ENCODE results near the gene LHX8. TPM values are rescaled to one million over a fixed set of nuclear protein-coding genes. Genes with fewer than 3 reads are reported as not detected.

LHX8 gene
- total RNA-seq, 1 experiment from 2014 or later: not detected

GRCh38 chr1:75132812-75133619 is 1.2 kb upstream of the LHX8 start:
- ChIA-PET POLR2A (ENCODE audit: low non-redundant PET) (interaction anchor here (0.6 kb wide), 1 partner anchor 20 kb away, joined by 4 read pairs; no protein-coding TSS in a partner anchor), CTCF (no interaction called here)
- Histone ChIP-seq H3K27me3 (replicated peaks; ENCODE audit: insufficient read depth, low read depth, low read length, poor library complexity) (peaks cover 100% of the 10 kb centered on the region), H3K9me3 (ENCODE audit: low read depth, low read length, poor library complexity, severe bottlenecking) (no peaks in the 10 kb centered on the region), H3K4me3 (ENCODE audit: low read depth, low read length, poor library complexity, severe bottlenecking) (no peak overlapping the region), H3K36me3 (ENCODE audit: insufficient read depth, low read length, poor library complexity, severe bottlenecking) (no peaks in the 10 kb centered on the region), H3K27ac (ENCODE audit: low read depth, low read length, poor library complexity, severe bottlenecking) (no peak overlapping the region), H3K4me1 (ENCODE audit: insufficient read depth, low read length, poor library complexity, severe bottlenecking) (peaks cover 9% of the 10 kb centered on the region)
- BruUV-seq (replicated peaks): no TSS peak
- intact Hi-C loops (cut with micrococcal nuclease; ENCODE audit: unreplicated experiment): loop anchor here (5.0 kb wide), 1 partner anchor 361 kb away; no protein-coding TSS in a partner anchor
- TF ChIP-seq EZH2 (IDR thresholded peaks at IDR 0.05; ENCODE audit: borderline replicate concordance, low read depth, low read length, poor library complexity, severe bottlenecking) (peak; percentile 90), CTCF (conservative IDR thresholded peaks at IDR 0.05; ENCODE audit: low read depth, low read length) (no peak)
- no peak for DNase-seq (ENCODE audit: low spot score)

- peak; percentile 18 for DNase-seq (ENCODE audit: low spot score)
- H3K4me3 ChIP-seq (ENCODE audit: low read depth, low read length, poor library complexity, severe bottlenecking): peak overlapping the region; percentile 36
- H3K4me1 ChIP-seq (ENCODE audit: insufficient read depth, low read length, poor library complexity, severe bottlenecking): peaks cover 9% of the 10 kb centered on the region
These were observed 722 bp downstream of the LHX8 start for GRCh38 chr1:75134647-75135572.

More at GRCh38 chr1:75134647-75135572, 722 bp downstream of the LHX8 start:
- no peak for TF ChIP-seq CTCF (conservative IDR thresholded peaks at IDR 0.05; ENCODE audit: low read depth, low read length)
- TF ChIP-seq EZH2 (IDR thresholded peaks at IDR 0.05; ENCODE audit: borderline replicate concordance, low read depth, low read length, poor library complexity, severe bottlenecking): peak; percentile 85
- H3K27ac ChIP-seq (ENCODE audit: low read depth, low read length, poor library complexity, severe bottlenecking): no peak overlapping the region
- POLR2A ChIA-PET (ENCODE audit: low non-redundant PET): no interaction called here
- intact Hi-C loops (cut with micrococcal nuclease; ENCODE audit: unreplicated experiment): loop anchor here (5.0 kb wide), 1 partner anchor 363 kb away; no protein-coding TSS in a partner anchor
- no TSS peak for BruUV-seq (replicated peaks)
- peaks cover 100% of the 10 kb centered on the region for H3K27me3 ChIP-seq (replicated peaks; ENCODE audit: insufficient read depth, low read depth, low read length, poor library complexity)
- no peaks in the 10 kb centered on the region for H3K36me3 ChIP-seq (ENCODE audit: insufficient read depth, low read length, poor library complexity, severe bottlenecking)
- H3K9me3 ChIP-seq (ENCODE audit: low read depth, low read length, poor library complexity, severe bottlenecking): no peaks in the 10 kb centered on the region
- CTCF ChIA-PET: no interaction called here
